ENCODE results near the gene UQCC3.
"Not testable (repeated sequence)": the region's sequence is repeated elsewhere in the genome, so short reads cannot be mapped to it uniquely, and the experiment has no call there.

Gene UQCC3

DNA sequence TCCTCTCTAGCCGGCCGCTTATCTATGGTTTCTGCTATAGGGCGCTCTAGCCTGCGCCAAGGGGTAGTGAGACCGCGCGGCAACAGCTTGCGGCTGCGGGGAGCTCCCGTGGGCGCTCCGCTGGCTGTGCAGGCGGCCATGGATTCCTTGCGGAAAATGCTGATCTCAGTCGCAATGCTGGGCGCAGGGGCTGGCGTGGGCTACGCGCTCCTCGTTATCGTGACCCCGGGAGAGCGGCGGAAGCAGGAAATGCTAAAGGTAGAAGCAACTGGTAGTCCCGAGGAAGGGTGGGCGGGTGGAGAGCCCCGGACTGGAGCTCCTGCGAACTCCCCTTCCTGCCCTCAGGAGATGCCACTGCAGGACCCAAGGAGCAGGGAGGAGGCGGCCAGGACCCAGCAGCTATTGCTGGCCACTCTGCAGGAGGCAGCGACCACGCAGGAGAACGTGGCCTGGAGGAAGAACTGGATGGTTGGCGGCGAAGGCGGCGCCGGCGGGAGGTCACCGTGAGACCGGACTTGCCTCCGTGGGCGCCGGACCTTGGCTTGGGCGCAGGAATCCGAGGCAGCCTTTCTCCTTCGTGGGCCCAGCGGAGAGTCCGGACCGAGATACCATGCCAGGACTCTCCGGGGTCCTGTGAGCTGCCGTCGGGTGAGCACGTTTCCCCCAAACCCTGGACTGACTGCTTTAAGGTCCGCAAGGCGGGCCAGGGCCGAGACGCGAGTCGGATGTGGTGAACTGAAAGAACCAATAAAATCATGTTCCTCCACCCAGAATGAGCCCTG lies at the start of gene UQCC3, which contains the start of gene LBHD1:
UQCC3 (plus strand) TSS at position 66 of the 782 bp plus-strand sequence; CDS start at position 139, 73 bp downstream.
LBHD1 (minus strand) TSS at position 660 of the 782 bp plus-strand sequence. CDS start 2,236 bp downstream, outside the sequence.
- peak within 1 kb of the TSS; percentile 98 for H3K4me3 Mint-ChIP-seq
- H3K4me1 Mint-ChIP-seq (ENCODE audit: low read depth) = peaks cover 44% of the 10 kb centered on the region
- H3K27ac Mint-ChIP-seq = peak within 1 kb of the TSS; percentile 92
- peak; percentile 76 for DNase-seq (ENCODE audit: low spot score)
- H3K36me3 Mint-ChIP-seq (ENCODE audit: low read depth) = peaks cover 40% of the 10 kb centered on the region
- no peaks in the 10 kb centered on the region for H3K27me3 Mint-ChIP-seq (ENCODE audit: low read depth)
- no peaks in the 10 kb centered on the region for H3K9me3 Mint-ChIP-seq

GRCh38 chr11:62622476-62623089 lies 48.9 kb upstream of the UQCC3 start:
- Mint-ChIP-seq H3K9me3 (no peaks in the 10 kb centered on the region), H3K27ac (peak overlapping the region; percentile 97), H3K27me3 (ENCODE audit: low read depth) (no peaks in the 10 kb centered on the region), H3K4me3 (peak overlapping the region; percentile 85), H3K4me1 (ENCODE audit: low read depth) (peaks cover 19% of the 10 kb centered on the region), H3K36me3 (ENCODE audit: low read depth) (peaks cover 46% of the 10 kb centered on the region)
- no peak for DNase-seq (ENCODE audit: low spot score)

DNA sequence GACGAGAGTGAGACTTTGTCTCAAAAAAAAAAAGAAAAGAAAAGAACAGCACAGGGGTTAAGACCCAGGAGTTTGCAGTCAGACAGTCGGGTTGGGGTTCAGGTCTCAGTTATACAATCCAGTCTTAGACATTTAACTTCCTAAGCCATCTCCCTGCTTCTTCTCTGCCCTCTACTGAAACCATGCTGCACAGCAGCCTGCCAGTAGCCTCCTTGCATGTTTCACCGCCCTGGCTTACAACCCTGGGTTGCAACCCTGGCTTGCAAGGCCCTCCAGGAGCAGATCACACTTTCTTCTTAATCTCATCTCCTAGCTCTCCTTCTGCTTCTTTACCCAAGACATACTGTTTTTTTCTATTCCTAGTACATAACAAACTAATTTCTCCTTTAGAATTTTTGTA lies 43.8 kb upstream of the UQCC3 start:
- H3K27ac Mint-ChIP-seq = peak overlapping the region; percentile 62
- peaks cover 4% of the 10 kb centered on the region for H3K4me1 Mint-ChIP-seq (ENCODE audit: low read depth)
- no peaks in the 10 kb centered on the region for H3K27me3 Mint-ChIP-seq (ENCODE audit: low read depth)
- H3K4me3 Mint-ChIP-seq = no peak overlapping the region
- DNase-seq (ENCODE audit: low spot score) = no peak
- H3K36me3 Mint-ChIP-seq (ENCODE audit: low read depth) = peaks cover 72% of the 10 kb centered on the region
- no peaks in the 10 kb centered on the region for H3K9me3 Mint-ChIP-seq

DNA sequence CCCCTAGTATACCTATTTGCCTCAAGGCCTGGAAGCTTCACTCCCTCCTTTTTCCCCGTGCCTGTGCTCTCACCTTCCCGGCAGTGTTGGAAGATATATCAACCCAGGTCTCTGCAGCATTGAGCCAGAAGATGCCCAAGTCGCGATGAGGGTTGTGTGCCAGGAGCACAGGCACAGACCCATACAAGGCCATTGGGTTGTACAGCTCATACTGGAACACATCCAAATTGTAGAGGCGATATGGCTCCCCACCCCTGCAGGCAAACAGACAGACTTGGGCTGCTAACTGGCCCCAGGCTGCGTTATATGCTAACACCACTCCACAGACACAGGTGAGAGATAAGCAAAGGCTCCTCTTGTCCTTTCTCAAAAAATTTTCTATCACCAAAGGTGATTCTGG lies 39.0 kb upstream of the UQCC3 start:
- Mint-ChIP-seq H3K27me3 (ENCODE audit: low read depth) (no peaks in the 10 kb centered on the region), H3K4me3 (no peak overlapping the region), H3K4me1 (ENCODE audit: low read depth) (peaks cover 16% of the 10 kb centered on the region), H3K27ac (no peak overlapping the region), H3K36me3 (ENCODE audit: low read depth) (peaks cover 76% of the 10 kb centered on the region), H3K9me3 (no peaks in the 10 kb centered on the region)
- no peak for DNase-seq (ENCODE audit: low spot score)

- no peak overlapping the region for H3K27ac Mint-ChIP-seq
- H3K27me3 Mint-ChIP-seq (ENCODE audit: low read depth) = no peaks in the 10 kb centered on the region
- H3K4me1 Mint-ChIP-seq (ENCODE audit: low read depth) = peaks cover 28% of the 10 kb centered on the region
- H3K36me3 Mint-ChIP-seq (ENCODE audit: low read depth) = peaks cover 37% of the 10 kb centered on the region
- H3K9me3 Mint-ChIP-seq = no peaks in the 10 kb centered on the region
- H3K4me3 Mint-ChIP-seq = peak overlapping the region; percentile 27
- no peak for DNase-seq (ENCODE audit: low spot score)
These were observed 27.3 kb upstream of the UQCC3 start for GRCh38 chr11:62644220-62644619.

DNA sequence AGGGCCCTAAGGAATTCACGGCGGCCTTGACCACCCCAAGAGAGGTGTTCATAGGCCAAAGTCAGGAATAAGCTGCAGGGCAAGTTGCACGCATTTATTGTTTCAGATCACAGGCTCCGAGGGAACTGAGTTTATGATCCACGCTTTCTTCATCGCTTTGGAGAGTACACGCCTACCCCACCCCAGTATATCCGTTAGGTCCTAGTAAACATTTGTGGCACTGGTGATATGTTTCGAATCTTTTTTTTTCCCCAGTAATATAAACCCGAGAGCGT lies 25.9 kb upstream of the UQCC3 start:
- Mint-ChIP-seq H3K36me3 (ENCODE audit: low read depth) (peaks cover 36% of the 10 kb centered on the region), H3K27ac (peak overlapping the region; percentile 97), H3K4me3 (peak overlapping the region; percentile 99), H3K27me3 (ENCODE audit: low read depth) (no peaks in the 10 kb centered on the region), H3K9me3 (no peaks in the 10 kb centered on the region), H3K4me1 (ENCODE audit: low read depth) (peaks cover 21% of the 10 kb centered on the region)
- DNase-seq (ENCODE audit: low spot score) = no peak

DNA sequence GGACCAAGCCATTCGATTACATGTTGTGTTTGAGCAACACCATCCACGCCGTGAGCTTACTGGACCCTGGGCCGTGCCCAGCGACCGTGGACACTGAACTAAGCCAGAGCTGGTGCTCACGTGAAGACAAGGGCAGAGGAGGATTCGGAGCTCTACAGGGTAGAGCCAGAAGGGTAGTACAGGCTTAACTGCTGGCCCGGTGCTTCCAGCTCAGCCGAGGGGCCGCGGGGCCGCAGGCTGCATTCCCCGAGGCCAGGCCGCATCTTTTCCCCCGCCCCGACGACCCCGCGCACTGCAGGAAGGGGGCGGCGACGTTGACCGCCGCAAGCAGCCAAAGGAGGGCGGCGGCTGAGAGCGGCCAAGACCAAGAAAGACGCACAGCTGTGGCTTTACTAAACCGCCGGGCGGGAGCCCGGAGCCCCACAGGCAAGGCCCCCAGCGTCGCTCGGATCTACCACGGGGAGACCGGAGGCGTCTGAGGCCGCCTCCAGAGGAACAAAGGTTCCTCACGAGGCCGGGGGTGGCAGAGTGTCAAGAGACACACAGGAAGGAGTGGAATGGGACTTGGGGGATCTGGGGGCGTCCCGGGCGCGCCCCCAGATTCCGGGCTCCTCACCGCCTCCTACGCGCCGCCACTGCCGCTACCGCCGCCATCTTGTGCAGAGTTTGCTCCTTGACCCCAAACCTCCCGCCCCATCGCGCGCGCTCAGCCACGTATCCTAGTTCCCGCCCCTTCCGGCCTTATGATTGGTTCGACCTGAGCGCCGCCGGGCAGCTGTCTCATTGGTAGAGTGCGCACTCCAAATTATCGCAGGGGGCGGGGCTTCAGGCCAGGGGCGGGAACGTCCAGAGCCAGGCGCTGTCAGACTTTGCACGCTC lies 25.3 kb upstream of the UQCC3 start, which contains the start of gene GANAB:
GANAB (minus strand) TSS at position 668 of the 879 bp plus-strand sequence; CDS start at position 654, 14 bp downstream.
- Mint-ChIP-seq H3K4me3 (peak within 1 kb of the TSS; percentile 99), H3K9me3 (no peaks in the 10 kb centered on the region), H3K4me1 (ENCODE audit: low read depth) (peaks cover 18% of the 10 kb centered on the region), H3K36me3 (ENCODE audit: low read depth) (peaks cover 33% of the 10 kb centered on the region), H3K27me3 (ENCODE audit: low read depth) (no peaks in the 10 kb centered on the region), H3K27ac (peak within 1 kb of the TSS; percentile 97)
- peak; percentile 99 for DNase-seq (ENCODE audit: low spot score)

- peaks cover 13% of the 10 kb centered on the region for H3K4me1 Mint-ChIP-seq (ENCODE audit: low read depth)
- no peak for DNase-seq (ENCODE audit: low spot score)
- peak overlapping the region; percentile 97 for H3K27ac Mint-ChIP-seq
- peak overlapping the region; percentile 99 for H3K4me3 Mint-ChIP-seq
- H3K9me3 Mint-ChIP-seq = no peaks in the 10 kb centered on the region
- peaks cover 33% of the 10 kb centered on the region for H3K36me3 Mint-ChIP-seq (ENCODE audit: low read depth)
- no peaks in the 10 kb centered on the region for H3K27me3 Mint-ChIP-seq (ENCODE audit: low read depth)
These were observed 24.5 kb upstream of the UQCC3 start for GRCh38 chr11:62646825-62647608.

- no peaks in the 10 kb centered on the region for H3K9me3 Mint-ChIP-seq
- no peak overlapping the region for H3K4me3 Mint-ChIP-seq
- H3K4me1 Mint-ChIP-seq (ENCODE audit: low read depth) = peaks cover 15% of the 10 kb centered on the region
- H3K36me3 Mint-ChIP-seq (ENCODE audit: low read depth) = peaks cover 34% of the 10 kb centered on the region
- H3K27ac Mint-ChIP-seq = no peak overlapping the region
- DNase-seq (ENCODE audit: low spot score) = no peak
- no peaks in the 10 kb centered on the region for H3K27me3 Mint-ChIP-seq (ENCODE audit: low read depth)
These were observed 23.9 kb upstream of the UQCC3 start for GRCh38 chr11:62647609-62648005.

DNA sequence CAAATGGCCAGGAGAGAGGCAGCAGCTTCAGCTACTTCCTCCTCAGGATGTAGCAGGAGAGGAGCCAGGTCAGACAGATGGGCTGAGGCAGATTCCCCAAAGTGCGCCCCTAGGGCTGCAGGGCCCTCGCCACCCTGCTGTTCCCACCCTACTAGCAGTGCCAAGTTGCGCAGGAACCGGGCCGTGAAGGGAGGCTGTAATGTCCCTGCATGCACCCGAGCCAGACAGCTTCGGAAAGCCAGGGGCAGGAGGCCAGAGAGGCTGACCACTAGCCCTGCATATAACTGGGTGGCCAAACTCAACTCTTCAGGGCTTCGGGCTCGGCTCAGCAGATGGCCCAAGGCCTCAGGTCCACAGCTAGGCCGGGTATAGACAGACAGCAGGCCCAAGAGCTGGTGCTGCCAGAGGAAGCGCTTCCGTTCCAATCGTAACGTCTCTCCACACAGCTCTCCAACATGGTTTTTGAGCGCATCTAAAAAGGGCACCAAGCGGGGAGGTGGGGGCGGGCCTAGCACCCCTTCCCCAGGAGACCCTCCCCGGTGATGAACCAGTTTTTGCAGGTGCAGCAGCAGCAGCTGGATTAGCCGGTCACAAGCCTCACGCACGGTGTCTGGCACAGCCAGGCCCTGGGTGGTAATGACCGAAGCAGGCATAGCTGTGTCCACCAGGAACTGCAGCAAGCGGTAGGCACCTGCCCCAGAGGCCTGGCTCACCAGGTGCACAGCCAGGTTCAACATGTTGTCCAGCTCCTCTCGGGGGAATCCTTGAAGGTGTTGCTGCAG lies 23.1 kb upstream of the UQCC3 start:
- Mint-ChIP-seq H3K4me3 (no peak overlapping the region), H3K27me3 (ENCODE audit: low read depth) (no peaks in the 10 kb centered on the region), H3K4me1 (ENCODE audit: low read depth) (peaks cover 14% of the 10 kb centered on the region), H3K36me3 (ENCODE audit: low read depth) (peaks cover 32% of the 10 kb centered on the region), H3K9me3 (no peaks in the 10 kb centered on the region), H3K27ac (no peak overlapping the region)
- no peak for DNase-seq (ENCODE audit: low spot score)

- no peak overlapping the region for H3K27ac Mint-ChIP-seq
- peaks cover 17% of the 10 kb centered on the region for H3K4me1 Mint-ChIP-seq (ENCODE audit: low read depth)
- DNase-seq (ENCODE audit: low spot score) = no peak
- H3K36me3 Mint-ChIP-seq (ENCODE audit: low read depth) = peaks cover 33% of the 10 kb centered on the region
- no peak overlapping the region for H3K4me3 Mint-ChIP-seq
- no peaks in the 10 kb centered on the region for H3K27me3 Mint-ChIP-seq (ENCODE audit: low read depth)
- H3K9me3 Mint-ChIP-seq = no peaks in the 10 kb centered on the region
These were observed 22.5 kb upstream of the UQCC3 start for GRCh38 chr11:62648967-62649364.

- Mint-ChIP-seq H3K27ac (no peak overlapping the region), H3K27me3 (ENCODE audit: low read depth) (no peaks in the 10 kb centered on the region), H3K36me3 (ENCODE audit: low read depth) (peaks cover 29% of the 10 kb centered on the region), H3K4me3 (no peak overlapping the region), H3K4me1 (ENCODE audit: low read depth) (peaks cover 19% of the 10 kb centered on the region), H3K9me3 (no peaks in the 10 kb centered on the region)
- DNase-seq (ENCODE audit: low spot score) = no peak
These were observed 22.0 kb upstream of the UQCC3 start for GRCh38 chr11:62649486-62649885.

DNA sequence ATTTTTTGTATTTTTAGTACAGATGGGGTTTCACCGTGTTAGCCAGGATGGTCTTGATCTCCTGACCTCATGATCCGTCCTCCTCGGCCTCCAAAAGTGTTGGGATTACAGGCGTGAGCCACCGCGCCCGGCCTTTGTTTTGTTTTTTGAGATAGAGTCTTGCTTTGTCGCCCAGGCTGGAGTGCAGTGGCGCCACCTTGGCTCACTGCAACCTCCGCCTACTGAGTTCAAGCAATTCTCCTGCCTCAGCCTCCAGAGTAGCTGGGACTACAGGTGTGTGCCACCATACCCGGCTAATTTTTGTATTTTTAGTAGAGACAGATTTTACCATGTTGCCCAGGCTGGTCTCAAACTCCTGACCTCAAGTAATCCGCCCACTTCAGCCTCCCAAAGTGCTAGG lies 21.2 kb upstream of the UQCC3 start:
- not testable (repeated sequence) for H3K27ac Mint-ChIP-seq; H3K9me3 Mint-ChIP-seq; H3K27me3 Mint-ChIP-seq (ENCODE audit: low read depth); H3K4me3 Mint-ChIP-seq; DNase-seq (ENCODE audit: low spot score)
- Mint-ChIP-seq H3K4me1 (ENCODE audit: low read depth) (peaks cover 18% of the 10 kb centered on the region), H3K36me3 (ENCODE audit: low read depth) (peaks cover 26% of the 10 kb centered on the region)

All from T-helper 2 cell treated with Interferon-gamma antibody and Interleukin-4, amounts not matched to agents 5 μg/mL and 100 μg/mL, for 36 hours (primary cell).